ENCODE measurements around the gene MTMR3. TPM values are rescaled to one million over a fixed set of nuclear protein-coding genes. Genes with fewer than 3 reads are reported as not detected.

MTMR3 gene
- total RNA-seq, 3 donors from 2014 or later: 57.0 to 90.0 (median 67.2) TPM

DNA sequence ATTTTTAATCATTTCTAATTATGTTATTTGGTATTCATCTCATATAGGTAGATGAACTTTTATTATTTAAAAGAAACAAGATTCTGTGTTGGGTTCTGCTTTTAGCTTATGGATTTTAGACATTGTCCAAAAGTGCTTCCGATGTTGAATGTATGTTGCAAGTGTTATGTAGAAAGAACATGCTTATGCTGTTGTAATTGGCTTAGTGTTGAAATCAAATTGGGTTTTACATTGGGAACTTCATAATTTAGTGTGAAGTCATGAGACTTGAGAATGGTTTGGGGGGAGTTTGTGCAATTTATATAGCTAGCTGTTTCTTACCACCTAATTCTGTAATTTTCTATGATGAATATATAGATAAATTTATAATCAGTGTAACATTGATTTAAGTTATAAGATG is 3.6 kb downstream of the MTMR3 start:
- TF ChIP-seq CTCF (IDR thresholded peaks at IDR 0.05) (no peak), POLR2A (IDR thresholded peaks at IDR 0.05) (no peak)
- H3K27ac ChIP-seq: no peak overlapping the region
- no peaks in the 10 kb centered on the region for H3K9me3 ChIP-seq
- no peaks in the 10 kb centered on the region for H3K27me3 ChIP-seq
- no peak for DNase-seq (ENCODE audit: low spot score in 2 of 2)
- intact Hi-C loops (cut with DNase I; ENCODE audit: low total_unique reads): no loop called here
- no peak overlapping the region for H3K4me3 ChIP-seq
- H3K36me3 ChIP-seq: no peaks in the 10 kb centered on the region
- peaks cover 0 to 8% of the 10 kb centered on the region in 2 donors for H3K4me1 ChIP-seq

GRCh38 chr22:29887358-29887757 is 4.4 kb downstream of the MTMR3 start:
- intact Hi-C loops (cut with DNase I; ENCODE audit: low total_unique reads): no loop called here
- peaks cover 0 to 8% of the 10 kb centered on the region in 2 donors for H3K4me1 ChIP-seq
- H3K9me3 ChIP-seq: no peaks in the 10 kb centered on the region
- no peak for TF ChIP-seq POLR2AphosphoS5 (IDR thresholded peaks at IDR 0.05)
- TF ChIP-seq CTCF (IDR thresholded peaks at IDR 0.05): no peak
- TF ChIP-seq POLR2A (IDR thresholded peaks at IDR 0.05): no peak
- H3K36me3 ChIP-seq: no peaks in the 10 kb centered on the region
- no peak overlapping the region for H3K27ac ChIP-seq
- H3K27me3 ChIP-seq: no peaks in the 10 kb centered on the region
- DNase-seq (ENCODE audit: low spot score in 2 of 2): no peak
- H3K4me3 ChIP-seq: no peak overlapping the region

DNA sequence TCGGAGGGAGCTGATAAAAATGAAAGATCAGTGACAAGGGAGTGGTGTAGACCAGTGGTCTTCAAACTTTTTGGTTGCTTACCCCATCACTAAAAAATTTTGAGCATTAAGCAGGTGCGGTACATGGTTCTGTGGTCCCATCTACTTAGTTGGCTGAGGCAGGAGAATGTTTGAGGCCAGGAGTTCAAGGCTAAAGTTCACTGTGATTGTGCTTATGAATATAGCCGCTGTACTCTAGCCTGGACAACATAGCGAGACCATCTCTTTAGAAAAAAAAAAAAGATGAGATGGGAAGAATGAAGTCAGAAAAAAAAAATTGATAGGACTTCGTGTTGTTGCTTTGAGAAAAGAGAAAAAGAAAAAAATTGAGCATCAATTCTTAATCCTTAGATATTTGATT is 7.8 kb downstream of the MTMR3 start:
- peaks cover 0 to 8% of the 10 kb centered on the region in 2 donors for H3K4me1 ChIP-seq
- H3K27me3 ChIP-seq: no peaks in the 10 kb centered on the region
- TF ChIP-seq POLR2A (IDR thresholded peaks at IDR 0.05): no peak
- no peak for TF ChIP-seq CTCF (IDR thresholded peaks at IDR 0.05)
- no peak for TF ChIP-seq POLR2AphosphoS5 (IDR thresholded peaks at IDR 0.05)
- no peak for DNase-seq (ENCODE audit: low spot score in 2 of 2)
- H3K9me3 ChIP-seq: no peaks in the 10 kb centered on the region
- intact Hi-C loops (cut with DNase I; ENCODE audit: low total_unique reads): no loop called here
- no peak overlapping the region for H3K27ac ChIP-seq
- no peaks in the 10 kb centered on the region for H3K36me3 ChIP-seq
- H3K4me3 ChIP-seq: no peak overlapping the region

- intact Hi-C loops (cut with DNase I; ENCODE audit: low total_unique reads): no loop called here
- no peak for DNase-seq (ENCODE audit: low spot score in 2 of 2)
- TF ChIP-seq POLR2A (IDR thresholded peaks at IDR 0.05) (no peak), CTCF (IDR thresholded peaks at IDR 0.05) (no peak), POLR2AphosphoS5 (IDR thresholded peaks at IDR 0.05) (no peak)
- no peak overlapping the region for H3K4me3 ChIP-seq
- H3K4me1 ChIP-seq: no peaks in the 10 kb centered on the region
- H3K36me3 ChIP-seq: no peaks in the 10 kb centered on the region
- H3K9me3 ChIP-seq: no peaks in the 10 kb centered on the region
- no peaks in the 10 kb centered on the region for H3K27me3 ChIP-seq
- H3K27ac ChIP-seq: no peak overlapping the region
Measured at GRCh38 chr22:29892315-29893156, 9.6 kb downstream of the MTMR3 start.

- TF ChIP-seq POLR2AphosphoS5 (IDR thresholded peaks at IDR 0.05) (no peak), POLR2A (IDR thresholded peaks at IDR 0.05) (no peak), CTCF (IDR thresholded peaks at IDR 0.05) (no peak)
- Histone ChIP-seq H3K4me1 (no peaks in the 10 kb centered on the region), H3K27ac (no peak overlapping the region), H3K27me3 (no peaks in the 10 kb centered on the region), H3K9me3 (no peaks in the 10 kb centered on the region), H3K4me3 (no peak overlapping the region), H3K36me3 (no peaks in the 10 kb centered on the region)
- intact Hi-C loops (cut with DNase I; ENCODE audit: low total_unique reads): no loop called here
- DNase-seq (ENCODE audit: low spot score in 2 of 2): no peak
Measured at GRCh38 chr22:29901354-29901753, 18.4 kb downstream of the MTMR3 start.

Measured in breast epithelium (tissue), 4 donors.